Loucy (cell line): Measurements from ENCODE around the gene KRTAP4-7.

Source experiments
- EZH2phosphoT487 ChIP-seq: fragments of 200-600 bp; IDR thresholded peaks from 2 replicates; pipeline ENCODE4 v1.6.1; 2018; ENCODE audit warnings: antibody characterized with exemption, mild to moderate bottlenecking, moderate library complexity, borderline replicate concordance
- TF ChIP-seq, protein P1 (sequence below): fragments of 200-600 bp; sonication (generic); conservative IDR thresholded peaks from 2 replicates; pipeline ENCODE4 v1.5.1; 2014; ENCODE audit warnings: mild to moderate bottlenecking, antibody characterized with exemption, low read length

DNA sequence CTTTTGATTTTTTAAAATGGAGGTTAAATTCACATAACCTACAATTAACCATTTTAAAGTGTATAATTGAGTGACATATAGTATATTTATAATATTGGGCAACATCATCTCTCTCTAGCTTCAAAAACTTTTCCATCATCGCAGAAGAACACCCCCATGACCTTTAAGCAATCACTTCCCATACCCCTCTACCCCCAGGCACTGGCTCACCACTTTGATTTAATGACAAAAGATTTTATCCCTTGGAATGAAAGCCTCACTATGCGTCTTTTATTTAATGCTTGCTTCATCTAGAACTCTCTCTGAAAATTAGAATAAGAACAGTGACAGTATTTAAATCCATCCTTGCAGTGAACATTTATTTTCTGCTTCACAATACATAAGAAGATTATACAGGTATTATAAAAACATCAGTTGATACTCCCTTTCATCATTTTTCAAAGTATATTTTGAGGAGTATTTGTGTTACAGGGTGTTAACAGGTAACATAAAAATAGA is 46.0 kb upstream of the KRTAP4-7 start:
- TF ChIP-seq, protein P1, sequence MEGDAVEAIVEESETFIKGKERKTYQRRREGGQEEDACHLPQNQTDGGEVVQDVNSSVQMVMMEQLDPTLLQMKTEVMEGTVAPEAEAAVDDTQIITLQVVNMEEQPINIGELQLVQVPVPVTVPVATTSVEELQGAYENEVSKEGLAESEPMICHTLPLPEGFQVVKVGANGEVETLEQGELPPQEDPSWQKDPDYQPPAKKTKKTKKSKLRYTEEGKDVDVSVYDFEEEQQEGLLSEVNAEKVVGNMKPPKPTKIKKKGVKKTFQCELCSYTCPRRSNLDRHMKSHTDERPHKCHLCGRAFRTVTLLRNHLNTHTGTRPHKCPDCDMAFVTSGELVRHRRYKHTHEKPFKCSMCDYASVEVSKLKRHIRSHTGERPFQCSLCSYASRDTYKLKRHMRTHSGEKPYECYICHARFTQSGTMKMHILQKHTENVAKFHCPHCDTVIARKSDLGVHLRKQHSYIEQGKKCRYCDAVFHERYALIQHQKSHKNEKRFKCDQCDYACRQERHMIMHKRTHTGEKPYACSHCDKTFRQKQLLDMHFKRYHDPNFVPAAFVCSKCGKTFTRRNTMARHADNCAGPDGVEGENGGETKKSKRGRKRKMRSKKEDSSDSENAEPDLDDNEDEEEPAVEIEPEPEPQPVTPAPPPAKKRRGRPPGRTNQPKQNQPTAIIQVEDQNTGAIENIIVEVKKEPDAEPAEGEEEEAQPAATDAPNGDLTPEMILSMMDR, result no peak
- no peak for TF ChIP-seq EZH2phosphoT487
